ENCODE results near the gene MRPS15.

GRCh38 chr1:36419569-36419968, 44.6 kb downstream of the MRPS15 start:
- TF ChIP-seq EZH2 (IDR thresholded peaks at IDR 0.05; ENCODE audit: insufficient read depth, low read length), result no peak
- no peak for TF ChIP-seq CTCF (IDR thresholded peaks at IDR 0.05; ENCODE audit: insufficient read depth, low read depth, low read length)
